ENCODE data around the gene ACER1. TPM values are rescaled to one million over a fixed set of nuclear protein-coding genes. Genes with fewer than 3 reads are reported as not detected.

Gene ACER1
- total RNA-seq, 1 donor from 2014 or later: not detected

- Mint-ChIP-seq H3K4me3 (peak within 1 kb of the TSS; percentile 88), H3K9me3 (no peaks in the 10 kb centered on the region), H3K27ac (peak within 1 kb of the TSS; percentile 68), H3K27me3 (no peaks in the 10 kb centered on the region), H3K36me3 (ENCODE audit: low read depth) (peaks cover 20% of the 10 kb centered on the region), H3K4me1 (peaks cover 35% of the 10 kb centered on the region)
- intact Hi-C loops (cut with micrococcal nuclease): loop anchor here (1.0 to 5.0 kb wide), 11 partner anchors 21 to 583 kb away; partner anchors contain the start of genes CLPP, GPR108 and TRIP10
- ChIA-PET POLR2A (interaction anchor here (0.5 kb wide), 1 partner anchor 583 kb away, joined by 4 read pairs; no protein-coding TSS in a partner anchor), CTCF (no interaction called here)
- TF ChIP-seq, protein P1, sequence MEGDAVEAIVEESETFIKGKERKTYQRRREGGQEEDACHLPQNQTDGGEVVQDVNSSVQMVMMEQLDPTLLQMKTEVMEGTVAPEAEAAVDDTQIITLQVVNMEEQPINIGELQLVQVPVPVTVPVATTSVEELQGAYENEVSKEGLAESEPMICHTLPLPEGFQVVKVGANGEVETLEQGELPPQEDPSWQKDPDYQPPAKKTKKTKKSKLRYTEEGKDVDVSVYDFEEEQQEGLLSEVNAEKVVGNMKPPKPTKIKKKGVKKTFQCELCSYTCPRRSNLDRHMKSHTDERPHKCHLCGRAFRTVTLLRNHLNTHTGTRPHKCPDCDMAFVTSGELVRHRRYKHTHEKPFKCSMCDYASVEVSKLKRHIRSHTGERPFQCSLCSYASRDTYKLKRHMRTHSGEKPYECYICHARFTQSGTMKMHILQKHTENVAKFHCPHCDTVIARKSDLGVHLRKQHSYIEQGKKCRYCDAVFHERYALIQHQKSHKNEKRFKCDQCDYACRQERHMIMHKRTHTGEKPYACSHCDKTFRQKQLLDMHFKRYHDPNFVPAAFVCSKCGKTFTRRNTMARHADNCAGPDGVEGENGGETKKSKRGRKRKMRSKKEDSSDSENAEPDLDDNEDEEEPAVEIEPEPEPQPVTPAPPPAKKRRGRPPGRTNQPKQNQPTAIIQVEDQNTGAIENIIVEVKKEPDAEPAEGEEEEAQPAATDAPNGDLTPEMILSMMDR (IDR thresholded peaks at IDR 0.05): peak; percentile 36
- peak; percentile 95 for ATAC-seq (ENCODE audit: low read depth)
- DNase-seq: peak; percentile 95
Measured at GRCh38 chr19:6279931-6280591, 53.4 kb downstream of the ACER1 start, which contains the start of gene MLLT1. TSS of gene MLLT1 (minus strand) at chr19:6279975. CDS start at chr19:6279784, 191 bp downstream.

DNA sequence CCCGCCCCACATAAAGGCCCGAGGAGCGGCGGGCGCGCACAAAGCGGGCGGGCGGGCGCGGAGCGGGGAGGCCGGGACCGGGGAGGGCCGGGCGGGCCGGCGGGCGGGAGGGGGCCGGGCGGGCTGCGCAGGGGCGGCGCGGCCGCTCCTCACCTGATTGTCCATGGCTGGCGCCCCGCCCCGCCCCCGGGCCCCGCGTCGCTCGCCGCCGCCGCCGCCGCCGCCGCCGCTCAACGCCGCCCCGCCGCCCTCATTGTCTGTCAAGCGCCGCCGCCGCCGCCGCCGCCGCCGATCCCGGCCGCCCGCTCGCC lies 53.8 kb downstream of the ACER1 start:
- ChIA-PET CTCF (no interaction called here), POLR2A (no interaction called here)
- Mint-ChIP-seq H3K27me3 (no peaks in the 10 kb centered on the region), H3K4me1 (peaks cover 35% of the 10 kb centered on the region), H3K27ac (no peak overlapping the region), H3K4me3 (peak overlapping the region; percentile 71), H3K36me3 (ENCODE audit: low read depth) (peaks cover 20% of the 10 kb centered on the region), H3K9me3 (no peaks in the 10 kb centered on the region)
- ATAC-seq (ENCODE audit: low read depth) (peak; percentile 42), DNase-seq (no peak)
- intact Hi-C loops (cut with micrococcal nuclease): loop anchor here (2.0 to 5.0 kb wide), 2 partner anchors 21 to 37 kb away; no protein-coding TSS in a partner anchor
- TF ChIP-seq, protein P1 (IDR thresholded peaks at IDR 0.05): no peak

DNA sequence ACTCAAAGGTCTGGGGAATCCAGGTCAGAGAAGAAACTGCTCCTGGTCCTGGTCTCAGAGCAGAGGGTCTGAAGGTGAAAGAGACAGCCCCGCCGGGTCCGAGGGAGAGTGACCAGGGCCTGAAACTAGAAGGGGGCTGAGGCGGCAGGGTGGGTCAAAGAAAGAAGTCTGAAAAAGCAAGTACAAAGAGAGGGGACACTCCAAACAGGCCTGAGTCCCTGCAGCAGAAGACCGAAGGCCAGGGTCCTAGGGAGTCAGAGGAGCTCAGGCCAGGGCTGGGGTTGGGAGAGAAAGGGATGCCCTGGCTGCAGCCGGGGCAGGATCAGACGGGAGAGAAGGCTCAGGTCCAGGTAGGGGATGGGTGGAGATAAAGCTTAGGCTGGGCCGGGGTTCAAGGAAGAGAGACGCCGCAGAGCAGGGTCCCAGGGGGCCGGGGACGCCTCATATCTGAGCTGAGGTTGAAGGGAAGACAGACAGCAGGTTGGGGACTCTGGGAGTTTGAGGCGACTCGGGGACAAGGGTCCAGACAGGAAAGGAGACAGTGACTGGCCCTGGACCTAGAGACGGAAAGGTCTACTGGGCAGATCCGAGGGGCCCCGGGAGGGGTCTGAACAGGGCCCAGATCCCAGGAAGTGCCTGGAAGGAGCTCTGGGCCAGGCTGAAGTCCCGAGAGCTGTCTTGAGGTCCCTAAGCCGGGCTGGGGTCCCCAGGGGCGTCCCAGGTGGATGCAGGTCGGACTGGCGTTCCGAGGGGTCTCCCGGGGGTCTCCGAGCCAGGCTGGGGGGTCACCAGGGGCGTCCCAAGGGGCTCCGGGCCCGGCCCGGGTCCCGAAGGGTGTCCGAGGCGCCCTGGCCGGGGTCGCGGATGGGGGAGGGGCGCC lies 54.4 kb downstream of the ACER1 start:
- Mint-ChIP-seq H3K4me3 (peak overlapping the region; percentile 88), H3K27ac (peak overlapping the region; percentile 68), H3K9me3 (no peaks in the 10 kb centered on the region), H3K4me1 (peaks cover 37% of the 10 kb centered on the region), H3K36me3 (ENCODE audit: low read depth) (peaks cover 20% of the 10 kb centered on the region), H3K27me3 (no peaks in the 10 kb centered on the region)
- intact Hi-C loops (cut with micrococcal nuclease): loop anchor here (2.0 to 5.0 kb wide), 2 partner anchors 20 to 37 kb away; no protein-coding TSS in a partner anchor
- ChIA-PET POLR2A (no interaction called here), CTCF (interaction anchor here (0.6 kb wide), 1 partner anchor 60 kb away, joined by 3 read pairs; no protein-coding TSS in a partner anchor)
- TF ChIP-seq, protein P1 (IDR thresholded peaks at IDR 0.05): no peak
- DNase-seq (peak; percentile 28), ATAC-seq (ENCODE audit: low read depth) (no peak)

DNA sequence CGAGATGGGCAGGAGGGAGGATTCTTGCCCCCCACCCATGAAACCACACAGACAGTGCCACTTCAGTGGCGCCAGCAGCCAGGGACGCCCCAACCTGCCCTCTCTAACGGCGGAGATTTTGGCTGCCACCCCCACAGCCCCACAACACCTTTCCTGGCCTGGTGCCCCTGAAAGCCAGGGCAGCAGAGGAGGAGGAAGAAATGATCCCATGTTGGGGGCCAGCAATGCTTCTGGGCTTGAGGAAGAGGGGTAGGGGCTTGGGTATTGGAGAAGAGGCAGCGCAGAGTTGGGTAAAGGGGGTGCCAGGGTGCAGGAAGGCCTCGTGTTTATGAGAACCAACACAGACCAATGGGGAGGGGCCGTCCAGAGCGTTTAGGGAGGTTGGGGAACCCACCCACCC lies 55.4 kb downstream of the ACER1 start:
- intact Hi-C loops (cut with micrococcal nuclease): loop anchor here (2.0 to 5.0 kb wide), 2 partner anchors 19 to 36 kb away; no protein-coding TSS in a partner anchor
- POLR2A ChIA-PET: no interaction called here
- CTCF ChIA-PET: no interaction called here
- no peaks in the 10 kb centered on the region for H3K9me3 Mint-ChIP-seq
- peaks cover 20% of the 10 kb centered on the region for H3K36me3 Mint-ChIP-seq (ENCODE audit: low read depth)
- H3K4me3 Mint-ChIP-seq: peak overlapping the region; percentile 88
- peak overlapping the region; percentile 60 for H3K27ac Mint-ChIP-seq
- TF ChIP-seq, protein P1 (IDR thresholded peaks at IDR 0.05): no peak
- no peak for DNase-seq
- peaks cover 38% of the 10 kb centered on the region for H3K4me1 Mint-ChIP-seq
- H3K27me3 Mint-ChIP-seq: no peaks in the 10 kb centered on the region
- no peak for ATAC-seq (ENCODE audit: low read depth)

GRCh38 chr19:6276447-6276846 lies 57.0 kb downstream of the ACER1 start:
- intact Hi-C loops (cut with micrococcal nuclease): loop anchor here (5.0 kb wide), 1 partner anchor 34 kb away; no protein-coding TSS in a partner anchor
- TF ChIP-seq, protein P1 (IDR thresholded peaks at IDR 0.05): no peak
- ATAC-seq (ENCODE audit: low read depth) (no peak), DNase-seq (no peak)
- peaks cover 20% of the 10 kb centered on the region for H3K36me3 Mint-ChIP-seq (ENCODE audit: low read depth)
- H3K4me1 Mint-ChIP-seq: peaks cover 38% of the 10 kb centered on the region
- H3K9me3 Mint-ChIP-seq: no peaks in the 10 kb centered on the region
- CTCF ChIA-PET: no interaction called here
- no peak overlapping the region for H3K4me3 Mint-ChIP-seq
- no peaks in the 10 kb centered on the region for H3K27me3 Mint-ChIP-seq
- POLR2A ChIA-PET: interaction anchor here (0.5 kb wide), 1 partner anchor 201 kb away, joined by 4 read pairs; no protein-coding TSS in a partner anchor
- H3K27ac Mint-ChIP-seq: no peak overlapping the region

All from activated B cell treated with CpG ODN at 0.5 μM for 24 hours (primary cell).